HG02610 (cell line): ENCODE data around the gene FANCG.
A peak's percentile ranks its signal among the peaks of the same experiment; 100 is the strongest.

ENCODE experiments used
- ATAC-seq: cut with Tn5 transposase; IDR thresholded peaks from one replicate; pipeline ENCODE4 v1.9.1; 2021; ENCODE audit warnings: mild to moderate bottlenecking, moderate library complexity; ENCODE audit not compliant: unreplicated experiment

FANCG gene

GRCh38 chr9:35104586-35104985 is 24.8 kb upstream of the FANCG start:
- no peak for ATAC-seq

GRCh38 chr9:35103660-35104191 is 24.0 kb upstream of the FANCG start:
- ATAC-seq, result no peak

GRCh38 chr9:35102769-35103659 is 23.3 kb upstream of the FANCG start, which contains the start of gene STOML2:
TSS of gene STOML2 (minus strand) at chr9:35103131. CDS start at chr9:35103094, 37 bp downstream.
- ATAC-seq, result peak; percentile 93

- ATAC-seq, result no peak
Measured at GRCh38 chr9:35102465-35102768, 22.7 kb upstream of the FANCG start.

GRCh38 chr9:35097573-35097972 is 17.8 kb upstream of the FANCG start:
- ATAC-seq, result no peak

- ATAC-seq, result peak; percentile 86
Measured at GRCh38 chr9:35096035-35096849, 16.5 kb upstream of the FANCG start, which contains the start of gene PIGO. TSS of gene PIGO (minus strand) at chr9:35096591. CDS start at chr9:35095565, 1,026 bp downstream.

- no peak for ATAC-seq
Measured at GRCh38 chr9:35091536-35091935, 11.8 kb upstream of the FANCG start.

- no peak for ATAC-seq
Measured at GRCh38 chr9:35089434-35089833, 9.7 kb upstream of the FANCG start.

- ATAC-seq, result no peak
Measured at GRCh38 chr9:35085078-35085477, 5.3 kb upstream of the FANCG start.

GRCh38 chr9:35079041-35079425 is 709 bp downstream of the FANCG start:
- no peak for ATAC-seq

- ATAC-seq, result no peak
Measured at GRCh38 chr9:35078066-35078465, 1.7 kb downstream of the FANCG start.

GRCh38 chr9:35076848-35077247 is 2.9 kb downstream of the FANCG start:
- no peak for ATAC-seq

GRCh38 chr9:35075358-35075757 is 4.4 kb downstream of the FANCG start:
- ATAC-seq, result no peak

- ATAC-seq, result no peak
Measured at GRCh38 chr9:35074791-35075190, 5.0 kb downstream of the FANCG start.

GRCh38 chr9:35074141-35074540 is 5.6 kb downstream of the FANCG start:
- no peak for ATAC-seq

GRCh38 chr9:35073279-35073612 is 6.5 kb downstream of the FANCG start:
- no peak for ATAC-seq

GRCh38 chr9:35072461-35073278 is 7.1 kb downstream of the FANCG start, which contains the start of gene VCP:
TSS of gene VCP (minus strand) at chr9:35072625. CDS start at chr9:35072353, 272 bp downstream.
- ATAC-seq, result peak; percentile 87

- peak; percentile 46 for ATAC-seq
Measured at GRCh38 chr9:35071814-35072460, 7.8 kb downstream of the FANCG start.

GRCh38 chr9:35070823-35071813 is 8.6 kb downstream of the FANCG start:
- ATAC-seq, result no peak
